ENCODE results near the gene BACH1. TPM values are rescaled to one million over a fixed set of nuclear protein-coding genes. Genes with fewer than 3 reads are reported as not detected.
"Not testable (repeated sequence)": the region's sequence is repeated elsewhere in the genome, so short reads cannot be mapped to it uniquely, and the experiment has no call there.

Gene BACH1
- total RNA-seq, 1 donor = 189 TPM

GRCh38 chr21:29271927-29272333 is 26.8 kb upstream of the BACH1 start:
- no peak overlapping the region for H2AFZ ChIP-seq (ENCODE audit: low read length)
- no peak for TF ChIP-seq CTCF (IDR thresholded peaks at IDR 0.05; ENCODE audit: extremely low read depth, low read depth, low read length)
- no peaks in the 10 kb centered on the region for H3K79me2 ChIP-seq (ENCODE audit: insufficient read depth, low read length)
- no peak overlapping the region for H3K4me3 ChIP-seq (ENCODE audit: insufficient read depth, low read length)
- DNase-seq (ENCODE audit: insufficient read length, low spot score, missing footprints) = no peak
- no peak overlapping the region for H3K27ac ChIP-seq (ENCODE audit: low read depth, low read length)
- no peaks in the 10 kb centered on the region for H3K27me3 ChIP-seq (ENCODE audit: insufficient read depth, low read length)
- H4K20me1 ChIP-seq (ENCODE audit: insufficient read depth, low read length) = no peaks in the 10 kb centered on the region
- no peaks in the 10 kb centered on the region for H3K9me3 ChIP-seq (ENCODE audit: low read depth, low read length)
- H3K4me1 ChIP-seq (ENCODE audit: insufficient read depth, low read length) = no peaks in the 10 kb centered on the region
- no peaks in the 10 kb centered on the region for H3K36me3 ChIP-seq (ENCODE audit: insufficient read depth, low read length)
- no peak overlapping the region for H3K4me2 ChIP-seq (ENCODE audit: insufficient read depth, low read length)

- no peak overlapping the region for H3K4me2 ChIP-seq (ENCODE audit: insufficient read depth, low read length)
- no peaks in the 10 kb centered on the region for H3K36me3 ChIP-seq (ENCODE audit: insufficient read depth, low read length)
- H2AFZ ChIP-seq (ENCODE audit: low read length) = no peak overlapping the region
- H3K27ac ChIP-seq (ENCODE audit: low read depth, low read length) = no peak overlapping the region
- no peak overlapping the region for H3K4me3 ChIP-seq (ENCODE audit: insufficient read depth, low read length)
- H3K4me1 ChIP-seq (ENCODE audit: insufficient read depth, low read length) = no peaks in the 10 kb centered on the region
- DNase-seq (ENCODE audit: insufficient read length, low spot score, missing footprints) = no peak
- H3K9me3 ChIP-seq (ENCODE audit: low read depth, low read length) = no peaks in the 10 kb centered on the region
- H3K79me2 ChIP-seq (ENCODE audit: insufficient read depth, low read length) = no peaks in the 10 kb centered on the region
- TF ChIP-seq CTCF (IDR thresholded peaks at IDR 0.05; ENCODE audit: extremely low read depth, low read depth, low read length) = no peak
- no peaks in the 10 kb centered on the region for H4K20me1 ChIP-seq (ENCODE audit: insufficient read depth, low read length)
- H3K27me3 ChIP-seq (ENCODE audit: insufficient read depth, low read length) = no peaks in the 10 kb centered on the region
These were observed 21.3 kb upstream of the BACH1 start for GRCh38 chr21:29277442-29277841.

- no peak overlapping the region for H3K27ac ChIP-seq (ENCODE audit: low read depth, low read length)
- no peaks in the 10 kb centered on the region for H3K79me2 ChIP-seq (ENCODE audit: insufficient read depth, low read length)
- TF ChIP-seq CTCF (IDR thresholded peaks at IDR 0.05; ENCODE audit: extremely low read depth, low read depth, low read length) = no peak
- no peaks in the 10 kb centered on the region for H3K4me1 ChIP-seq (ENCODE audit: insufficient read depth, low read length)
- no peaks in the 10 kb centered on the region for H3K9me3 ChIP-seq (ENCODE audit: low read depth, low read length)
- H2AFZ ChIP-seq (ENCODE audit: low read length) = no peak overlapping the region
- H3K27me3 ChIP-seq (ENCODE audit: insufficient read depth, low read length) = no peaks in the 10 kb centered on the region
- H3K4me2 ChIP-seq (ENCODE audit: insufficient read depth, low read length) = no peak overlapping the region
- no peak for DNase-seq (ENCODE audit: insufficient read length, low spot score, missing footprints)
- no peak overlapping the region for H3K4me3 ChIP-seq (ENCODE audit: insufficient read depth, low read length)
- H3K36me3 ChIP-seq (ENCODE audit: insufficient read depth, low read length) = no peaks in the 10 kb centered on the region
- H4K20me1 ChIP-seq (ENCODE audit: insufficient read depth, low read length) = no peaks in the 10 kb centered on the region
These were observed 19.2 kb upstream of the BACH1 start for GRCh38 chr21:29279558-29279957.

GRCh38 chr21:29281801-29282200 is 16.9 kb upstream of the BACH1 start:
- H2AFZ ChIP-seq (ENCODE audit: low read length); H3K4me3 ChIP-seq (ENCODE audit: insufficient read depth, low read length); H4K20me1 ChIP-seq (ENCODE audit: insufficient read depth, low read length); H3K36me3 ChIP-seq (ENCODE audit: insufficient read depth, low read length); H3K27me3 ChIP-seq (ENCODE audit: insufficient read depth, low read length); DNase-seq (ENCODE audit: insufficient read length, low spot score, missing footprints); H3K4me1 ChIP-seq (ENCODE audit: insufficient read depth, low read length); H3K79me2 ChIP-seq (ENCODE audit: insufficient read depth, low read length); H3K9me3 ChIP-seq (ENCODE audit: low read depth, low read length); H3K27ac ChIP-seq (ENCODE audit: low read depth, low read length); H3K4me2 ChIP-seq (ENCODE audit: insufficient read depth, low read length): not testable (repeated sequence)
